IMR-90 (cell line): Measurements from ENCODE around the gene AXIN1. TPM values are rescaled to one million over a fixed set of nuclear protein-coding genes. Genes with fewer than 3 reads are reported as not detected.

ENCODE experiments used
- ATAC-seq: fragments of 200-7000 bp; cut with Tn5 transposase; 2 replicates; pipeline ENCODE4 v1.9.1; 2020; ENCODE audit warnings: low read depth, mild to moderate bottlenecking, moderate library complexity
- BruUV-seq: library from RNA; stranded (reverse); fragments of 400-500 nt; replicated peaks from 2 replicates; lab custom pipeline; 2021; lab: Mats Ljungman, UMichigan
- CTCF ChIA-PET: fragments of 300-600 bp; formaldehyde crosslinking; extraction: SDS; loops from one replicate; lab custom pipeline; 2021; ENCODE audit warnings: antibody characterized with exemption; lab: Yijun Ruan, JAX
- POLR2A ChIA-PET: fragments of 300-600 bp; sonication (Branson Sonifier 250); formaldehyde crosslinking; loops from one replicate; lab custom pipeline; 2022; ENCODE audit warnings: antibody characterized with exemption; ENCODE audit not compliant: unreplicated experiment; lab: Charles Lee
- DNase-seq: peaks from one replicate; pipeline ENCODE4 v3.0.0; 2013
- H2AFZ ChIP-seq: replicated peaks from 2 replicates; pipeline ENCODE3; 2013; ENCODE audit warnings: low read length, mild to moderate bottlenecking; ENCODE audit not compliant: poor library complexity
- H2AK5ac ChIP-seq: 2 replicates; pipeline ENCODE4 v1.6.1; 2013; ENCODE audit warnings: low read depth, low read length, inconsistent platforms
- H2AK9ac ChIP-seq: replicated peaks from 2 replicates; pipeline ENCODE3; 2013; ENCODE audit warnings: mild to moderate bottlenecking, low read depth, low read length, moderate library complexity; ENCODE audit not compliant: poor library complexity
- H2BK120ac ChIP-seq: 2 replicates; pipeline ENCODE4 v1.6.1; 2013; ENCODE audit warnings: low read depth, low read length, inconsistent platforms
- H2BK15ac ChIP-seq: 3 replicates; pipeline ENCODE4 v1.6.1; 2013; ENCODE audit warnings: low read depth, low read length, inconsistent platforms
- H2BK20ac ChIP-seq: 2 replicates; pipeline ENCODE4 v1.6.1; 2013; ENCODE audit warnings: low read depth, mild to moderate bottlenecking, inconsistent platforms, low read length, moderate library complexity
- H2BK5ac ChIP-seq: 2 replicates; pipeline ENCODE4 v1.6.1; 2013; ENCODE audit warnings: mild to moderate bottlenecking, low read depth, low read length, inconsistent platforms; ENCODE audit not compliant: poor library complexity, severe bottlenecking
- H3K14ac ChIP-seq: replicated peaks from 2 replicates; pipeline ENCODE4 v1.6.1; 2013; ENCODE audit warnings: low read depth, low read length, inconsistent platforms
- H3K18ac ChIP-seq: 2 replicates; pipeline ENCODE4 v1.6.1; 2013; ENCODE audit warnings: low read depth, low read length, control low read depth
- H3K23ac ChIP-seq: 2 replicates; pipeline ENCODE4 v1.6.1; 2013; ENCODE audit warnings: low read depth, low read length, inconsistent platforms
- H3K27ac ChIP-seq: 2 replicates; pipeline ENCODE4 v1.5.1; 2013; ENCODE audit warnings: mild to moderate bottlenecking, control low read depth, low read length; ENCODE audit not compliant: insufficient read depth
- H3K27me3 ChIP-seq: 2 replicates; pipeline ENCODE4 v1.6.1; 2013; ENCODE audit warnings: low read length; ENCODE audit not compliant: control insufficient read depth, insufficient read depth
- H3K36me3 ChIP-seq: 2 replicates; pipeline ENCODE4 v1.6.1; 2013; ENCODE audit warnings: low read length, mixed read lengths; ENCODE audit not compliant: control insufficient read depth, insufficient read depth
- H3K4ac ChIP-seq: 2 replicates; pipeline ENCODE4 v1.6.1; 2013; ENCODE audit warnings: low read depth, low read length, inconsistent platforms
- H3K4me1 ChIP-seq: 2 replicates; pipeline ENCODE4 v1.6.1; 2013; ENCODE audit warnings: low read length, mixed read lengths; ENCODE audit not compliant: control insufficient read depth, insufficient read depth
- H3K4me2 ChIP-seq: 2 replicates; pipeline ENCODE4 v1.6.1; 2013; ENCODE audit warnings: low read depth, mild to moderate bottlenecking, control low read depth, low read length, moderate library complexity
- H3K4me3 ChIP-seq: 2 replicates; pipeline ENCODE4 v1.5.1; 2013; ENCODE audit warnings: low read depth, mild to moderate bottlenecking, control low read depth, low read length, moderate library complexity; ENCODE audit not compliant: insufficient read depth
- H3K56ac ChIP-seq: 2 replicates; pipeline ENCODE4 v1.6.1; 2013; ENCODE audit warnings: low read length, inconsistent platforms; ENCODE audit not compliant: insufficient read depth; ENCODE audit errors: extremely low read depth
- H3K79me1 ChIP-seq, 2 experiments: 2 replicates each; pipeline ENCODE4 v1.6.1; 2013; ENCODE audit warnings: low read length in 2 of 2, inconsistent platforms in 1 of 2, low read depth in 1 of 2
- H3K9ac ChIP-seq: 2 replicates; pipeline ENCODE4 v1.6.1; 2013; ENCODE audit warnings: low read depth, low read length, control low read depth
- H3K9me1 ChIP-seq: 2 replicates; pipeline ENCODE4 v1.6.1; 2013; ENCODE audit warnings: low read length, inconsistent platforms; ENCODE audit not compliant: insufficient read depth
- H3K9me3 ChIP-seq: 2 replicates; pipeline ENCODE4 v1.6.1; 2013; ENCODE audit warnings: low read length; ENCODE audit not compliant: control insufficient read depth, insufficient read depth
- H4K20me1 ChIP-seq: 2 replicates; pipeline ENCODE4 v1.6.1; 2013; ENCODE audit warnings: low read length, inconsistent platforms; ENCODE audit not compliant: insufficient read depth
- H4K5ac ChIP-seq: 2 replicates; pipeline ENCODE4 v1.6.1; 2013; ENCODE audit warnings: mild to moderate bottlenecking, low read depth, low read length, control low read depth
- H4K8ac ChIP-seq, 2 experiments: 2 replicates each; pipeline ENCODE4 v1.6.1; 2013; ENCODE audit warnings: low read depth in 2 of 2, low read length in 2 of 2, control low read depth in 1 of 2, inconsistent platforms in 1 of 2
- H4K91ac ChIP-seq: 2 replicates; pipeline ENCODE4 v1.6.1; 2013; ENCODE audit warnings: low read depth, low read length, inconsistent platforms; ENCODE audit not compliant: insufficient read depth
- CEBPB ChIP-seq: IDR thresholded peaks from 2 replicates; pipeline ENCODE4 v1.6.1; 2012; ENCODE audit warnings: low read depth, low read length, improper control_type of control experiment
- CHD1 ChIP-seq: IDR thresholded peaks from 2 replicates; pipeline ENCODE4 v1.6.1; 2012; ENCODE audit warnings: low read depth, low read length, improper control_type of control experiment
- FOS ChIP-seq: fragments of 150-350 bp; IDR thresholded peaks from 2 replicates; pipeline ENCODE4 v1.6.1; 2016; ENCODE audit warnings: low read depth, low read length
- MAFK ChIP-seq: IDR thresholded peaks from 2 replicates; pipeline ENCODE4 v1.6.1; 2012; ENCODE audit warnings: low read depth, low read length, improper control_type of control experiment
- MAZ ChIP-seq: IDR thresholded peaks from 2 replicates; pipeline ENCODE4 v1.6.1; 2012; ENCODE audit warnings: low read depth, mild to moderate bottlenecking, low read length, improper control_type of control experiment, moderate library complexity, borderline replicate concordance
- POLR2A ChIP-seq: IDR thresholded peaks from 2 replicates; pipeline ENCODE4 v1.6.1; 2012; ENCODE audit warnings: mild to moderate bottlenecking, low read depth, low read length
- RCOR1 ChIP-seq: IDR thresholded peaks from 2 replicates; pipeline ENCODE4 v1.6.1; 2012; ENCODE audit warnings: mild to moderate bottlenecking, low read length, improper control_type of control experiment; ENCODE audit not compliant: insufficient replicate concordance
- SMC3 ChIP-seq: fragments of 150-350 bp; IDR thresholded peaks from 2 replicates; pipeline ENCODE4 v1.6.1; 2016; ENCODE audit warnings: low read depth, mild to moderate bottlenecking, antibody characterized with exemption, low read length, moderate library complexity
- WGBS, 2 experiments: methylation state at CpG; one replicate each; pipeline versions ENCODE4 v1.1.5 to v1.1.7; 2013; ENCODE audit warnings: missing lambda C conversion rate in 2 of 2; ENCODE audit not compliant: insufficient read length in 1 of 2; ENCODE audit errors: extremely low coverage in 2 of 2; 5-methylcytosine and 5-hydroxymethylcytosine counted together
- dilution Hi-C: fragments of 300-500 bp; cut with HindIII; formaldehyde crosslinking; loops from one replicate; pipeline ENCODE4 v1.14.3; 2018; ENCODE audit warnings: low sequenced_read_pairs; ENCODE audit not compliant: unreplicated experiment
- in situ Hi-C: fragments of 300-500 bp; cut with MboI; formaldehyde crosslinking; loops from 3 replicates; pipeline ENCODE4 v1.14.3; 2019; ENCODE audit warnings: low sequenced_read_pairs, inconsistent platforms, mixed read lengths
- intact Hi-C: fragments of 100-400 bp; cut with micrococcal nuclease; formaldehyde crosslinking; loops from 2 replicates; pipeline ENCODE4 v1.10.0; 2022
- polyA plus RNA-seq, 3 experiments: library from polyadenylated mRNA; depleted of rRNA; stranded (reverse); fragments of >200 nt; gene quantifications; 2 replicates each; pipeline ENCODE4 v1.2.3, GENCODE V29; 2012; ENCODE audit warnings: low replicate concordance in 1 of 3
- total RNA-seq: library from RNA; depleted of rRNA; stranded (reverse); fragments of >200 nt; gene quantifications from 2 replicates; pipeline ENCODE4 v1.2.3, GENCODE V29; 2012
- TF ChIP-seq, protein P1 (sequence below): conservative IDR thresholded peaks from 2 replicates; pipeline ENCODE4 v1.5.1; 2012; ENCODE audit warnings: mild to moderate bottlenecking, low read depth, low read length, improper control_type of control experiment

Gene AXIN1
- total and polyA plus RNA-seq, 2 of the 4 experiments (the other 2 are of a cell fraction): 10.9 to 14.2 TPM

DNA sequence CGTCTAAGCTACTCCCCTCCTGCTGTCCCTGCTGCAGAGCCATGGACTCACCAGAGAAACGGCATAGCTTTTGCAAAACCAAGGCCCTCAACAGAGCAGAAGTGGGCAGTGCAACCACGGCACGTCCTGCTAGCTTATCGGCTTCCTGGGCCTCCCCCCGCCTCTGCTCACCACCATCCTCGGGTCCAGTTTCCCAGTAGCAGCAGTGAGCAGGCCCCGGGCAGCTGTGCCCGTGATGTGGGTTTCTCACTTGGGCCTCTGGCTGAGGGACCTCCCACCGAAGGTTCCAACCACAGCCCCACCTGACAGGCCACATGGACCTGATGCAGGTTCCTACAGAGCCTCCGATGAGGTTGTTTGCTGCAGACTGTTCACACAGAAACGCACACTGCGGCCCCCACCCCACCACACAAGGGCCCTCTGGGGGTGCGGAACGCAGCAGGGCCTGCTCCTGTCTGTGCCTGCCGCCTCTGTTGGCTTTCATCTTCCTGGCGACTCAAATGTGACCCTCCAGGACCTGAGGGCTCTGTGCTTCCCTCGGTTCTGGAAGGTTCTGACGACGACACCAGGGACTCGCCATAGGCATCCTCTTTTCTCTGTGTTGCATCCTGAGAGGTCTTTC, 44.7 kb downstream of the AXIN1 start:
- Histone ChIP-seq H3K9ac (no peak overlapping the region), H3K56ac (no peak overlapping the region), H2BK15ac (no peak overlapping the region), H2BK120ac (no peak overlapping the region), H2AK9ac (no peak overlapping the region), H2BK20ac (no peak overlapping the region), H3K4me3 (no peak overlapping the region), H3K79me1 (peaks cover 3 to 21% of the 10 kb centered on the region in 2 experiments; a peak in 3 of 4 replicates), H3K9me1 (no peaks in the 10 kb centered on the region), H3K18ac (no peak overlapping the region), H3K23ac (no peak overlapping the region), H3K4me1 (no peaks in the 10 kb centered on the region), H4K8ac (no peak overlapping the region), H4K5ac (no peak overlapping the region), H3K14ac (no peak overlapping the region), H3K36me3 (peaks cover 41% of the 10 kb centered on the region), H3K27ac (no peak overlapping the region), H3K9me3 (no peaks in the 10 kb centered on the region), H4K20me1 (peaks cover 4% of the 10 kb centered on the region; the same call in 1 of the 2 replicates), H3K27me3 (no peaks in the 10 kb centered on the region), H3K4me2 (no peak overlapping the region), H2AK5ac (no peak overlapping the region), H2BK5ac (no peak overlapping the region), H2AFZ (peak overlapping the region; percentile 23), H3K4ac (no peak overlapping the region), H4K91ac (no peak overlapping the region)
- dilution Hi-C loops: no loop called here
- intact Hi-C loops: no loop called here
- BruUV-seq: no TSS peak
- POLR2A ChIA-PET: no interaction called here
- CTCF ChIA-PET: no interaction called here
- no peak for ATAC-seq
- in situ Hi-C loops: no loop called here
- no peak for DNase-seq
- WGBS, 2 experiments: 94% methylated on average over 6 of the region's 21 CpGs; no CpG with 5 or more reads in 1 of the 2 experiments
- TF ChIP-seq RCOR1 (no peak), CEBPB (no peak), MAFK (no peak), MAZ (no peak), POLR2A (no peak), CHD1 (no peak), SMC3 (no peak), FOS (no peak)
- TF ChIP-seq, protein P1, sequence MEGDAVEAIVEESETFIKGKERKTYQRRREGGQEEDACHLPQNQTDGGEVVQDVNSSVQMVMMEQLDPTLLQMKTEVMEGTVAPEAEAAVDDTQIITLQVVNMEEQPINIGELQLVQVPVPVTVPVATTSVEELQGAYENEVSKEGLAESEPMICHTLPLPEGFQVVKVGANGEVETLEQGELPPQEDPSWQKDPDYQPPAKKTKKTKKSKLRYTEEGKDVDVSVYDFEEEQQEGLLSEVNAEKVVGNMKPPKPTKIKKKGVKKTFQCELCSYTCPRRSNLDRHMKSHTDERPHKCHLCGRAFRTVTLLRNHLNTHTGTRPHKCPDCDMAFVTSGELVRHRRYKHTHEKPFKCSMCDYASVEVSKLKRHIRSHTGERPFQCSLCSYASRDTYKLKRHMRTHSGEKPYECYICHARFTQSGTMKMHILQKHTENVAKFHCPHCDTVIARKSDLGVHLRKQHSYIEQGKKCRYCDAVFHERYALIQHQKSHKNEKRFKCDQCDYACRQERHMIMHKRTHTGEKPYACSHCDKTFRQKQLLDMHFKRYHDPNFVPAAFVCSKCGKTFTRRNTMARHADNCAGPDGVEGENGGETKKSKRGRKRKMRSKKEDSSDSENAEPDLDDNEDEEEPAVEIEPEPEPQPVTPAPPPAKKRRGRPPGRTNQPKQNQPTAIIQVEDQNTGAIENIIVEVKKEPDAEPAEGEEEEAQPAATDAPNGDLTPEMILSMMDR: no peak
